Liver (tissue), 9 donors: Measurements from ENCODE around the gene PCSK6. TPM values are rescaled to one million over a fixed set of nuclear protein-coding genes. Genes with fewer than 3 reads are reported as not detected.

Source experiments
- DNase-seq: peaks from one replicate; pipeline ENCODE4 v3.0.0-alpha.2; 2017; ENCODE audit warnings: low spot score
- H3K27ac ChIP-seq, 2 donors: one replicate each; pipeline ENCODE4 v1.7.0; 2013; ENCODE audit warnings: inconsistent platforms in 2 of 2, low read length in 2 of 2, control low read depth in 1 of 2, low read depth in 1 of 2, mild to moderate bottlenecking in 1 of 2
- H3K27me3 ChIP-seq, 4 donors: one replicate each; pipeline versions ENCODE4 v1.6.1 to v1.7.0; 2013; ENCODE audit warnings: low read length in 3 of 4, inconsistent platforms in 1 of 4, mild to moderate bottlenecking in 1 of 4, moderate library complexity in 1 of 4; ENCODE audit not compliant: control insufficient read depth in 4 of 4, insufficient read depth in 4 of 4
- H3K36me3 ChIP-seq, 4 donors: one replicate each; pipeline versions ENCODE4 v1.6.1 to v1.7.0; 2013; ENCODE audit warnings: low read length in 3 of 4, mild to moderate bottlenecking in 3 of 4, low read depth in 1 of 4, moderate library complexity in 1 of 4; ENCODE audit not compliant: control insufficient read depth in 4 of 4, insufficient read depth in 3 of 4
- H3K4me1 ChIP-seq, 4 donors: one replicate each; pipeline versions ENCODE4 v1.6.1 to v1.7.0; 2013; ENCODE audit warnings: low read length in 3 of 4, mild to moderate bottlenecking in 3 of 4, moderate library complexity in 1 of 4; ENCODE audit not compliant: control insufficient read depth in 4 of 4, insufficient read depth in 4 of 4
- H3K4me3 ChIP-seq, 3 donors: one replicate each; pipeline versions ENCODE4 v1.6.1 to v1.7.0; 2013; ENCODE audit warnings: low read length in 3 of 3, control low read depth in 1 of 3, low read depth in 1 of 3, mild to moderate bottlenecking in 1 of 3
- H3K9ac ChIP-seq, 2 donors: one replicate each; pipeline ENCODE4 v1.7.0; 2013; ENCODE audit warnings: low read length in 2 of 2, mild to moderate bottlenecking in 2 of 2, moderate library complexity in 2 of 2, control low read depth in 1 of 2, low read depth in 1 of 2
- H3K9me3 ChIP-seq, 4 donors: one replicate each; pipeline versions ENCODE4 v1.6.1 to v1.7.0; 2013; ENCODE audit warnings: low read length in 3 of 4; ENCODE audit not compliant: control insufficient read depth in 4 of 4
- ATF3 ChIP-seq: IDR thresholded peaks from 2 replicates; pipeline ENCODE4 v1.6.1; 2016; ENCODE audit warnings: antibody characterized with exemption
- CTCF ChIP-seq: fragments of 150-350 bp; IDR thresholded peaks from 2 replicates; pipeline ENCODE4 v1.5.1; 2017; ENCODE audit warnings: improper control_type of control experiment, low read depth, low read length; ENCODE audit not compliant: missing input control
- EGR1 ChIP-seq, 2 donors: IDR thresholded peaks; 2 replicates each; pipeline ENCODE4 v1.6.1; 2016 to 2018; ENCODE audit warnings: antibody characterized with exemption in 2 of 2, low read depth in 2 of 2
- FOXA1 ChIP-seq: IDR thresholded peaks from 2 replicates; pipeline ENCODE4 v1.6.1; 2016; ENCODE audit warnings: antibody characterized with exemption
- FOXA2 ChIP-seq: IDR thresholded peaks from 2 replicates; pipeline ENCODE4 v1.6.1; 2016; ENCODE audit warnings: antibody characterized with exemption
- GABPA ChIP-seq, 2 donors: IDR thresholded peaks in 1 of 2; conservative IDR thresholded peaks in 1 of 2; 2 replicates each; pipeline ENCODE4 v1.6.1; 2016; ENCODE audit warnings: antibody characterized with exemption in 2 of 2, mild to moderate bottlenecking in 1 of 2, moderate library complexity in 1 of 2
- HNF4A ChIP-seq, 2 donors: conservative IDR thresholded peaks; 2 replicates each; pipeline ENCODE4 v1.6.1; 2016; ENCODE audit warnings: antibody characterized with exemption in 2 of 2, mild to moderate bottlenecking in 2 of 2
- HNF4G ChIP-seq: IDR thresholded peaks from 2 replicates; pipeline ENCODE4 v1.6.1; 2016; ENCODE audit warnings: antibody characterized with exemption
- JUND ChIP-seq, 2 donors: IDR thresholded peaks; 2 replicates each; pipeline ENCODE4 v1.6.1; 2016; ENCODE audit warnings: antibody characterized with exemption in 2 of 2
- MAX ChIP-seq: IDR thresholded peaks from 2 replicates; pipeline ENCODE4 v1.6.1; 2016; ENCODE audit warnings: antibody characterized with exemption
- NR2F2 ChIP-seq: IDR thresholded peaks from 2 replicates; pipeline ENCODE4 v1.6.1; 2016; ENCODE audit warnings: antibody characterized with exemption
- RAD21 ChIP-seq, 2 donors: IDR thresholded peaks; 2 replicates each; pipeline ENCODE4 v1.6.1; 2016; ENCODE audit warnings: antibody characterized with exemption in 2 of 2, mild to moderate bottlenecking in 2 of 2
- RXRA ChIP-seq, 2 donors: IDR thresholded peaks; 2 replicates each; pipeline ENCODE4 v1.6.1; 2017 to 2018; ENCODE audit warnings: antibody characterized with exemption in 2 of 2, mild to moderate bottlenecking in 1 of 2
- TAF1 ChIP-seq: conservative IDR thresholded peaks from 2 replicates; pipeline ENCODE4 v1.6.1; 2016; ENCODE audit warnings: antibody characterized with exemption, mild to moderate bottlenecking
- YY1 ChIP-seq: IDR thresholded peaks from 2 replicates; pipeline ENCODE4 v1.6.1; 2016; ENCODE audit warnings: antibody characterized with exemption, mild to moderate bottlenecking
- ZBTB33 ChIP-seq: IDR thresholded peaks from 2 replicates; pipeline ENCODE4 v1.6.1; 2016; ENCODE audit warnings: antibody characterized with exemption
- WGBS: extraction: QIAGEN DNeasy Blood & Tissue Kit; methylation state at CpG from one replicate; pipeline ENCODE4 v1.1.7; 2013; 5-methylcytosine and 5-hydroxymethylcytosine counted together
- polyA plus RNA-seq, 2 donors: library from polyadenylated mRNA; stranded (reverse) in 1 of 2; unstranded in 1 of 2; fragments of 200-250 nt in 1 of 2; fragments of >200 nt in 1 of 2; fragmentation: Nextera tagmentation in 1 of 2; extraction: Ambion mirVana in 1 of 2; gene quantifications; one replicate each; pipeline versions ENCODE4 v1.2.1 to v1.2.3, GENCODE V29; 2013 to 2015
- total RNA-seq, 2 donors: library from RNA; depleted of rRNA; stranded (reverse); fragments of >200 nt; gene quantifications; one replicate each; pipeline ENCODE4 v1.2.3, GENCODE V29; 2014
- donor health status: healthy.
- donor health status: healthy.
- donor health status: healthy.
- donor health status: healthy.
- donor health status: healthy.

The PCSK6 gene
- total and polyA plus RNA-seq, 4 donors, result 94.8 to 398 (median 168) TPM

- WGBS, result 92% methylated on average over 16 of the region's 16 CpGs
- no peaks in the 10 kb centered on the region for H3K27me3 ChIP-seq
- TF ChIP-seq RXRA (IDR thresholded peaks at IDR 0.05) (no peak), RAD21 (IDR thresholded peaks at IDR 0.05) (no peak), HNF4G (no peak), ZBTB33 (no peak), TAF1 (no peak), HNF4A (conservative IDR thresholded peaks at IDR 0.05) (no peak), FOXA1 (no peak), YY1 (no peak), FOXA2 (no peak), NR2F2 (no peak), MAX (no peak), ATF3 (no peak), CTCF (no peak), EGR1 (IDR thresholded peaks at IDR 0.05; ENCODE audit: low read depth in 2 of 2) (no peak), GABPA (IDR thresholded peaks at IDR 0.05 in 1 of 2, conservative IDR thresholded peaks at IDR 0.05 in 1 of 2) (no peak)
- H3K36me3 ChIP-seq, result peaks cover 0 to 2% (median under 1%) of the 10 kb centered on the region in 4 donors
- H3K9ac ChIP-seq, result no peak overlapping the region
- peak; percentile 32 for DNase-seq
- peaks cover 0 to 3% (median 2%) of the 10 kb centered on the region in 4 donors for H3K4me1 ChIP-seq
- H3K4me3 ChIP-seq, result no peak overlapping the region
- H3K9me3 ChIP-seq, result no peaks in the 10 kb centered on the region
- H3K27ac ChIP-seq, result no peak overlapping the region
Observed at GRCh38 chr15:101490922-101491733, 1.6 kb upstream of the PCSK6 start.

- Histone ChIP-seq H3K36me3 (peaks cover 2 to 3% (median 2%) of the 10 kb centered on the region in 4 donors), H3K27ac (peak overlapping the region; percentile 28 to 40), H3K9me3 (no peaks in the 10 kb centered on the region), H3K4me1 (peaks cover 0 to 3% (median under 1%) of the 10 kb centered on the region in 4 donors), H3K27me3 (no peaks in the 10 kb centered on the region), H3K4me3 (peak overlapping the region in 1 of 3 donors; percentile 84), H3K9ac (no peak overlapping the region)
- WGBS, result 91% methylated on average over 15 of the region's 15 CpGs
- peak; percentile 32 for DNase-seq
- TF ChIP-seq RXRA (IDR thresholded peaks at IDR 0.05) (no peak), FOXA2 (no peak), ZBTB33 (no peak), HNF4G (no peak), YY1 (no peak), ATF3 (no peak), EGR1 (IDR thresholded peaks at IDR 0.05; ENCODE audit: low read depth in 2 of 2) (no peak), JUND (IDR thresholded peaks at IDR 0.05) (no peak), MAX (no peak), CTCF (no peak), HNF4A (conservative IDR thresholded peaks at IDR 0.05) (no peak), NR2F2 (no peak)
Observed at GRCh38 chr15:101490408-101490891, 943 bp upstream of the PCSK6 start.
